HL-60/S4 treated with phorbol 12-myristate 13-acetate at 8.2 ng/mL for 4 days and 3 days (cell line): ENCODE results near the gene APLP2.

Source experiments
- in situ Hi-C: fragments of 300-500 bp; cut with MboI; formaldehyde crosslinking; loops from 2 replicates; pipeline ENCODE4 v1.15.0; 2022; ENCODE audit warnings: low sequenced_read_pairs

APLP2 gene

DNA sequence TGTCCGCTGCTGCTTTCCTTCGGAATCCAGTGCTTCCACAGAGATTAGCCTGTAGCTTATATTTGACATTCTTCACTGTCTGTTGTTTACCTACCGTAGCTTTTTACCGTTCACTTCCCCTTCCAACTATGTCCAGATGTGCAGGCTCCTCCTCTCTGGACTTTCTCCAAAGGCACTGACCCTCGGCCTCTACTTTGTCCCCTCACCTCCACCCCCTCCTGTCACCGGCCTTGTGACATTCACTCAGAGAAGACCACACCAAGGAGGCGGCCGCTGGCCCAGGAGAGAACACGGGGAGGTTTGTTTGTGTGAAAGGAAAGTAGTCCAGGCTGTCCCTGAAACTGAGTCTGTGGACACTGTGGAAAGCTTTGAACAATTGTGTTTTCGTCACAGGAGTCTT, 74.4 kb downstream of the APLP2 start:
- in situ Hi-C loops = no loop called here

DNA sequence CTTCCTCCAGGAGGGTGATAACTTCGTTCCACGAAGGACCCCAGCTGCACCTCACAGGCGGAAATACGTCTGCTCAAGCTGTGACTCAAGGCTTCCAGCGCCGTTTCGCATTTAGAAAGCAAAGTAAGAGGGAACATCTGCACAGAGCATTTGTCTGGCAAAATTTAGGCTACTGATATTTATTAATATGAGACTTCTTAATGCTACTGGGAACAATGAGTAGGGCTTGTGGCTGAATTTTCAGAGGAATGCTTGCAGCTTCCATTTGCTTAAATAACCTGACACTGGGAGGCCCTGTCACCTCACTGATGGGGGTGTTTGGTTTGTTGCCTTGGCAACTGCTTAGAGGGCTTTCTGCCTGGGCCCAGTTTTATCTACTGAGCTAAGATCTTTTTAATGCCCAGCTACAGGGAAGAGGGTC, 75.2 kb downstream of the APLP2 start:
- in situ Hi-C loops = no loop called here

DNA sequence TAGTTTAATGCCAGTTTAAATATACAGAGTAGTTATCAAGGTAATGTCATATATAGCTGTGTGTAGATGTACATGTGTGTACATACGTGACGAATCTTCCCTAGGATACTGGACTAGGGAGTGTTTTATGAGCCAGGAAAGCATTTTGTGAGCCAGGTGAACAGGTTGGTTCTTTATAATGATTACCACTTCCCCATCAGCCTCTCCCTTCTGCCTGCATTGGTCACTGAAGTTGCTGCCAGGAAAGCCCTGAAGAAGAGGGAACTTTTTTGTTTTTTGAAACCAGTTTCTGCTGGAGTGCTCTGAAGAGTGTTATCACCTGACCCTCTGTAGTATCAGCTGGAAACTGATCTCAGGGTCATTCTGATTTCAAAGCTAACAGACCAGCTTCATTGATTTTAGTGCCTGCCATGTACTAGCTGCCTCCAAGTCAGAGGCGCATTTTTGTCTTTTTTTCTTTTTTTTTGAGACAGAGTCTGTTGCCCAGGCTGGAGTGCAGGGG, 75.7 kb downstream of the APLP2 start:
- in situ Hi-C loops = no loop called here

DNA sequence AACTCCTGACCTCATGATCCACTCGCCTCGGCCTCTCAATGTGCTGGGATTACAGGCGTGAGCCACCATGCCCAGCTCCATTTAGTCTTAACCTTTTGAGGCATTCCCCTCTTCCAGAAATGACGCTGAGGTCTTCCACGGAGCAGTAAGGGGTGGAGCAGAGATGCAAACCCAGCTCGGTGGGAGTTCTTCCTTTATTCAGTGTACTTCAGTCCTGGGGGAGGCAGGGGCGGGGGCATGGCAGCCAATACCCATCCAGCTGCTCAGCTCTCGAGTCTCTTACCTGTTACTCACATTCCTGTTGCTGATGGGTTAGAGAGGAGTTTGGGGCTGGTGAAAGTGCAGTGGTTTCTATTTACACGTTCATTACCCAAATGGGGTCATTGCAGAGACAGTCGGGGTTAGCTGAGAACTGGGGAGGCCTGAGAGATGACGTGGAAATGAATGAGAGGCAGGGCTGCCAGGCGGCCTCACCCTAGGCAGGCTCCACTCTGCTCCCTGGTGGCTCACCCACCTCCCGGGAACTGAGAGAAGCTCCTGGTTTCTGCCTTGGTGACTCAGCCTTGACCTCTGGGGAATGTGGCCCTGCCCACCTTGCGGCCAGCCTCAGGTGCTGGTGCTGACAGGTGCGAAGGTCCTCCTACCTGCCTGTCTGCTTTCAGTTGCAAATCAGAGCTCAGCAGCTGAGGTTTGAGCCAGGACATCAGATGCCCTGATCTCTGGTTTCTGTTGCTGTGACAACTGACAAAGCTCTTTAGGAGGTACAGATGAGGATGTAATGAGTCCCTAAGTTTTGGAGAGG, 76.5 kb downstream of the APLP2 start:
- in situ Hi-C loops = no loop called here

DNA sequence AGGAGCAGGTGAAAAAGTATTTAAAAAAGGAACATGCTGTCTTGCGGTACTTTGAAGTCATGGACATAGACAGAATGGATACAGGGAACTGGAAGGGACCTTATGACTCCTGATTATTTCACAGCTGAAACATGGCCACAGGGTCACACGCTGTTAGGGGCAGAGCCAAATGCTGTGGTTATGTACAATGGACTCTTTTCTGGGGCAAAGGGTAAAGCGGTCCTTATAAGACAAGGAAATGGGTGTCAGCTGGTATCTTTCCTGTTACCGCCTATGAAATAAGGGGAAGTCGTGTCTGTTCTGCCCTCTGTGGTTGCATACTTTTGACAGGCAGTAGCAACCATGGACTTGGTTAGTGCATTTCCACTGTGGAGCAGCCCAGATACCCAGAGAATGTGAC, 77.1 kb downstream of the APLP2 start:
- in situ Hi-C loops = no loop called here

DNA sequence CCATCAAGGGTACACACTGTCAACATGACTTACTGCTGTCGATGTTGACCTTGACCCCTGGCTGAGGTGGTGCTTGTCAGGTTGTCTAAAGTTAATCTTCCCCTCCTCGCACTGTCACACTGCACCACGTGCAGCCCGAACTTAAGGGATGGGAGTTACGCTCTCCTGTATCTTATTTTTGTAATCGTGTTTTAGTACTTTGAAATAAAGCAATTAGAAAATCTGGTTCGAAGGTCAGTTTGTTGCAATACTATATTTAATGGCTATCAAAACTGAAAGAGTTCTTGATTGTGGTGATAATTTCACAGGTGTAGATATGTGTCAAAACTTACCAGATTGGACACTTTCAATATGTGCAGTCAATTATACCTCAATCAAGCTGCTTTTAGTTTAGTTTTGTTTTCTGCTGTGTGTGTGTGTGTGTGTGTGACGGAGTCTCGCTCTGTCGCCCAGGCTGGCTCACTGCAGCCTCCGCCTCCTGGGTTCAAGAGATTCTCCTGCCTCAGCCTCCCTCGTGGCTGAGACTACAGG, 79.2 kb downstream of the APLP2 start:
- in situ Hi-C loops = no loop called here

DNA sequence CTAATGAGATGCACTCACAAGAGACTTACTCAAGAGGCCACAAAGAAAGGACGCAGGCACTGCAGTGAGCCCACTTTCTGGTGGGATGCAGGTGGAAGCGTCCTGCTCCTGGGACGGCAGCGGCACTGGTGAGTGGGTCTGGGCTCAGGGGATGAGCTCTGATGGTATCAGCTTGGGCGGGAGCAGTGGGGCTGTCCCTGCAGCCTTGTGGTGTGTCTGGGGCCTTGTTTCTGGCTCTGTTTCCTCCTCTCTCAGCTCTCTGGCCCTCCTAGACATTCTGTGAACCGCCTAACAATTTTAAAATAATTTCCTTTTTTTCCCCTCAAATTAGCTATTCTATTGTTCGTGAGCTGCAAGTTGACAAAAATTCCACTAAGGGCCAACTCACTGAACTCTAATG, 81.1 kb downstream of the APLP2 start:
- in situ Hi-C loops = no loop called here

DNA sequence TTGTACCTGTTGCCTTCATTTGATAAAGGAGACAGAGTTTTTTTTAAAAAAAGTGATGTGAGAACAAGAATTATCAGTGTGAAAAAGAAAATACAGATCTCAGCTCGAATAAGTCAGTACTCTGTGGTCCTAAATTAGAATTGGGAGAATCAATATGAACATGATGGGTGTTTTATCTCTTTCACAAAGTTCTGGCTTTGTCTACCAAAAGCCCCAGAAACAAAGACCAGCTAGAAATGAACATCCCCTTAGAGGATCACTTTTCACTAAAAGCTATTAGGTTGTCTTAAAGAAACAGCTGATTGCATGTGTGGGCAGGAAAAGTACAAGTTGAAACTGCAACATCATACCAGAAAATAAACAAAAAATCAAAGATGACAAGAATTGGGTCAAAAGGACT, 81.5 kb downstream of the APLP2 start:
- in situ Hi-C loops = no loop called here

DNA sequence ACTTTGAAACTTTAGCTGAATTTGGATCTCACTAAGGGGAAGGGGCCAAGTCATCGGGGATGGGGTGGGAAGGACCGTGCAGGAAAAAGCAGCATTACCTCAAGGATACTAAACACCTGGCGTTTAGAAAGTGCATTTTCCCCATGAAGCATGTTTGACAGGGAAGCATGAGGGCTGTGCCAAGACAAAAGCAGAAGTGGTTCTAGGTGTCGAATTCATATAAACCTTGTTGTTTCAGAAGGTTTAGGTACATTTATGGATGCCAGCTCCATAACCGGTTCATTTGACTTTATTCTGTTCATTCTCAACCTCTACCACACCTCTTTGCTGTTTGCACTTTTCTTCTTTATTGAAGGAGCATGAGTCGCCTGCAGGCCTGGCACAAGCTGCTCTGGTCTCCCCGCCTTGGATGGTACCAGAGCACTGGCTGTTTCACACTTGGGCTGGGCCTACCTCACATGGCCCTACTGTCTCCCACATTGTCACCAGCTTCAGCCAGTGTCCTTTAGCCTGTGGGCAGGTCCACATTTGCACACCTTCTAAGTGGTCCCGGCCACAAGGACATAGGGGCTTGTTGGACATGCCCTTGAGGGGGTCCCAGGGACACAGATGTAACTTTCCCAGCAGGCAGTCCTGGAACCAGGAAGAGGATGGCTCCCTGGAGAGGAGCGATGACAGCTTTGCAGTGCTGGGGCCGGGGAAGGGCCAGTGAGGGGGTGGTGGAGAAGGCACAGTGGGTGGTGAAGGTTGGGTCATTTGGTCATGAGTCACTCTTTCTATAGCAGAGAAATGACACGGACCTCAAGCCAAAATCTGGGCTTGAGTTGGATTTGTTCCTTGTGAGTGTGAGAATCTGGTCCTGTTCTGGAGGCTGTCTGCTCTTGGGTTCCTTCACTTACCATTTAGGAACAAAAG, 86.7 kb downstream of the APLP2 start:
- in situ Hi-C loops = no loop called here

DNA sequence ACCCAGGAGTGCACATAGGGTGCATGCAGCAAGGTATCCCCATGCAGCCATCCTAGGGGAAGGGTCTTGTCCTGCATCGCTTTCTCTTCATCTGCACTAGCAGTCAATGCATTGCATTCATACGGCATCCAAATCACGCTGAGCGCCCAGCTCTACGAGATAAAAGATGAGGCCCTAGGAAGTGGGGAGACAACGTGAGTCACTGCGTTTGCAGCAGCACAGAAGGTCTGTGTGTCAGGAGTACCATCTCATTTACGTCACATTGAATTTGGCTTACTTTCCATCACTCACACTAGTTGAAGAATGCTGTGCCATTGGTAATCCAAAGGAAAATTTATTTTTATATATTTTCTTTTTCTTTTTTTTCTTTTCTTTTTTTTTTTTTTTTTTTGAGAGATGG, 87.4 kb downstream of the APLP2 start:
- in situ Hi-C loops = no loop called here

DNA sequence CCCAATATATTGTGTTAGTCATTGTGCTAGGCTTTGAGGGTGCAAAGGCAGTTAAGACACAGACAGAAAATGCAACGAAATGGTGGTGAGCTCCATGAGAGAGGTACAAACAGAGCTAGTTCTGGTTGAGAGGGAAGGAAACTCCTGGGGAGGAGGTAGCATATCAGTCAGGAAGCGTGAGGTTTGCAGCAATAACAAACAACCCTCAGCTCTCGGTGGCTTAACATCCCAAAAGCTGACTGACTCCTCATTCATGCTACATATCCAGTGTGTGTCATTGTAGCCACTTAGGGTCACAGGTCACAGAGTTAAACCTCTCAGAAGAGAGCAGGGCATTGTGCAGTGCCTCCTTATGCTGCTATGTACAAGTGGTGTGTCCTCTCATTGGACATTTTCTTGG, 88.1 kb downstream of the APLP2 start:
- in situ Hi-C loops = no loop called here

DNA sequence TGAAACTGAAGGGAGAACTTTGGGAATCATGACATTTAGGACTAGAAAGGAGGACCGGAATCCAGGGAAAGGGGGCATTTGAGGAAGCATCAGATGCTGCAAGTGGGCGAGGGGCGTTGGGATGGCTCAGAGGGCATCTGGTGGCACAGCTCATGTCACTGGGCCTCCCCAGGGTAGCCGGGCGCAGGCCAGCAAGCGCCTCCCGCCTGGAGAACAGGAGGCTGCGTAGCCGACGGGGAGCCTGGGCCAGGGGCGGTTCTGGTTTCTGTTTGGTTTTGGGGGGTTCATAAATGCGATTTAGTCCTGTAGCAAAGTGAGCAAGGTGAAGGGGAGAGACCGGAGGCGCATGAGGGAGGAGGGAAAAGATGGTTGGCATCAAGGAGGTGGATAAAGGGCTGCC, 89.4 kb downstream of the APLP2 start:
- in situ Hi-C loops = no loop called here

DNA sequence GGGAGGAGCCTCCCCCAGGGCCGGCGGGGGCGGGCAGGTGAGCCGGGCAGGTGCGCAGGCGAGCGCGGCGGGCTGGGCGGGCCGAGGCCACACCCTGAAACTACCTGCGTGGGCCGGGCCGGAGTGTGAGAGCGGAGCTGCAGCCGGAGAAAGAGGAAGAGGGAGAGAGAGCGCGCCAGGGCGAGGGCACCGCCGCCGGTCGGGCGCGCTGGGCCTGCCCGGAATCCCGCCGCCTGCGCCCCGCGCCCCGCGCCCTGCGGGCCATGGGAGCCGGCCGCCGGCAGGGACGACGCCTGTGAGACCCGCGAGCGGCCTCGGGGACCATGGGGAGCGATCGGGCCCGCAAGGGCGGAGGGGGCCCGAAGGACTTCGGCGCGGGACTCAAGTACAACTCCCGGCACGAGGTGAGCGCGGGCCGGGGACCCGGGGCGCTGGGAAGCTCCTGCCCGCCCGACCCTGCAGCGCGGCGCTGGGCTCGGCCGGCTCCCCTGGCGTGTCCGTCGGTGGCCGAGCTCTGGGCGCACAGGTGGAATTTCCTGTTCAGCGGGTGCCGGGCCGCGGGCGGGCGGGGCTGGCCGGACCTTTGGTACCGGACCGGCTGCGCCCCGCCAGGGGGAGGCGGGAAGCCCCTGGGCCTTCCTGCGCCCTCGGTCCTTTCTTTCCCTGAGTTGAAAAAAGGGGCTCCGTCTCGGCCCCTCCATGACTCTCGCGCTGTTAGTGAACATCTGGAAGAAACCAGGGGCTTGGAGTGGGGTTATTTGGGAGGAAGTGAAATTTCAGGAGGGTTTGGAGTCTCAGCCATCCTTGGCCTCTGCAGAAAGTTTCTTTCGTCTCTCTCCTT, 90.2 kb downstream of the APLP2 start, which contains the start of gene ST14:
ST14 (plus strand) TSS at position 126 of the 841 bp plus-strand sequence; CDS start at position 324, 198 bp downstream.
- in situ Hi-C loops = no loop called here

DNA sequence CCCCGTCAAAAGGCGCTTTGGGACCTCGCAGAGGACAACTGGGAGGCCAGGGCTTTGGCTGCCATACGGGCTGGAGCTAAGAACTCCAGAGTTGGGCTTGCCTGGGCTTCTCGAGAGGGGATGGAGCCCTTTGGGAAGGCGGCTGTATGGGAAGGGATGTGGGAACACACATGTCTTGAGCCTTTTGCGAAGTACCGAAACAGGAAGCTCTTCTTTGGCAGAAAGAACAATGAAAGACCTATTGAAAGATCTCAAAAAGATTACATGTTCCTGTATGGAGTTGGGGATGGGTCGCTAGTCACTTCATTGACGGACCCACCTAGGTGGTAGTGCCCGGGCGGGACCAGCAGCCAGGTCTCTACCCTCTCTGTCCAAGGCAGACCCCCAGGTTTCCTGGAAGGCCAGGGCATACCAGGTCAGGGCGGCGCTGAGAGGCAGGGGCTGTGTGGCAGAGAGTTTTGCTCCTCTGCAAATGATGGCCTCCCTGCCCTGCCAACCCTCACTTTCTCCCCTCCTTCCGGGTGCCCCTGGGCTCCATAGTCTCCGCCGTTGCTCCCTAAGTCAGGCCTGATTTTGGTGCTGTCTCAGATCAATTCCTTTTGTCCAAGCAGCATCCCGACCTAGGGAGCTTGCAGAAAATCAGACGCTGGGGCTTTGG, 90.9 kb downstream of the APLP2 start:
- in situ Hi-C loops = no loop called here

DNA sequence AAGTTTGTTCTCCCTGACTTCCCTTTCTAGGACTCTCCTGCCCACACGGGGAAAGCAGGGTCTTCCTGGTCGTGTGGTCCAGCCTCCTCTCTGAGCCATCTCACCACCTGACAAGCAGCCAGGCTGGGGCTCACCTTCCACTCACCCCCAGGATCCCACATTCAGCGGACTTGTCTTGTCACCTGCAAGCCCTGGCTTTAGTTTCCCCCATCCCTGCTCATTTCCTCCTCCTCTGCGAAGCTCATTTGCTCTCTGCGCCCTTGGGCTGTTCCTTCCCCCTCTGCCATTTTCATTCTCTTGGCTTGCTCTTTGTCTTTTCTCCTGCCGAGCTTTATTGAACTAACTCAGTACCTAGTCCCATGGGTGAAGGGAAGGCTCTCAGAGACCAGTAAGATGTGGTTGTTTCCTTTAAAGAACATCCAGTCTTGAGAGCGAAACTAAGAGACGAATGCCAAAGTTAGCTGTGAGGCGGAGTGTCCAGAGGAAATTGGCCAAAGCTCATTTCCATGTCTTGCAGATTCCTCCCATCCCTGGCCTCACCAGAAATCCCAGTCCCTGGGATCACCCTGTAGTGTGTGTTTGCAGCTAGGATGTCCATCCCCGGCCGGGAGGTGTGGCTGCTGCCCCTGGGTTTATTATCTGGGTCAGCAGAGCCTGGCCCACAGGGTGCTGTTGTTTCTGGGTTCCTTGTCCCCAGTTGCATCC, 91.9 kb downstream of the APLP2 start:
- in situ Hi-C loops = no loop called here

DNA sequence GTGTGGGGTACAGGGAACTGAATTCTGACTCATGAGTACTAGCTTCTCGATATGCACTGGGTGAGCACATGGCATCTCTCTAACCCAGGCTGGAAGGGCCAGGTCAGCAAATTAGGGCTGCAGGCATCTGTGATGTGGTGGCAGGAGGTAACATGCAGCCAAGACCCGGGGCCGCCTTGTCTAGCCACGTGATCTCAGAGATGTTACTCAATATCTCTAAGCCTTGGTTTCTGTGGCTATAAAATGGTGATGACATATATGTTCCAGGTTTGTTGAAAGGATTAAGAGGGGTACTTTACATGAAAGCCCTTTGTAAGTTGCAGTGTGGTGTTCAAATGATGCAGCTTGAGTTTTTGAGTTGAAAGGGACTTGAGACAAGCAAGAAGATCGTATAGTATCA, 93.0 kb downstream of the APLP2 start:
- in situ Hi-C loops = no loop called here

DNA sequence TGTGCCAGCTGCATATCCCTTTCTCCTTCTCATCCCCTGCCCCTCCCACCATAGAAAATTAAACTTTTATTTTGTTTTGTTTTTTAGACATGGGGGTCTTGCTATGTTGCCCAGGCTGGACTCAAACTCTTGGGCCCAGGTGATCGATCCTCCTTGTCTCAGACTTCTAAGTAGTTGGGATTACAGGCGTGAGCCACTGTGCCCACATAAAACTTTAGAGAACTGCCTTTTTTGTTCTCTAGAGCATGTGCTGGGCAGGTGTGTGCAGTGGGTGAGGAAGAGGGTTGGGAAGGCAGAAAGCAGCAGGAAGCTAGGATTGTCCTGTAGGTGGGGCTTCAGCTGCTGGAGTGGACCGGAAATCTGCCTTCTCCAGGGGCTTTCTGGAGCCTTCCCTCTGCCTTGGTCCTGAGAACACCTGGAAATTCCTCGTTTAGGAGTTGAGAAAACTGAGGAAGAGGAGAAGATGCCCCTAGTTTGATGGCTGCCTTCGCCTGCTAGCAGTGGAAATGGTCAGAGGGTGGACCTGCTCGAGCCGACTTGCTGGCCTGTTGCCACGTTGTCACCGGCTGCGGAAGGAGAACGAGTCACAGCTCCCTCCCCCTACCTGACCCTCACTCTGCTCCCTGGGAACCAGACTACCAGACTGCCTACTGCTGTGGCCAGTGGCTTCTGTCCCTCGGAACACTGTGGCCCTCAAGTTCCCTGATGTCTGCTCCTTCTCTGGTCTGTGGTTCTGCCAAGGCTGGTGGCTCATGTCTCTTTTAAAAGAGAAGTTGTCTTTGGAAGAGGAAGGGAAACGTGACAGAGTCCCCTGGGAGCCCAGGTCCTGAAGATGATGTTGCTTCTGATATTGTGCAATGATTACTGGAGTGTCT, 93.9 kb downstream of the APLP2 start:
- in situ Hi-C loops = no loop called here

DNA sequence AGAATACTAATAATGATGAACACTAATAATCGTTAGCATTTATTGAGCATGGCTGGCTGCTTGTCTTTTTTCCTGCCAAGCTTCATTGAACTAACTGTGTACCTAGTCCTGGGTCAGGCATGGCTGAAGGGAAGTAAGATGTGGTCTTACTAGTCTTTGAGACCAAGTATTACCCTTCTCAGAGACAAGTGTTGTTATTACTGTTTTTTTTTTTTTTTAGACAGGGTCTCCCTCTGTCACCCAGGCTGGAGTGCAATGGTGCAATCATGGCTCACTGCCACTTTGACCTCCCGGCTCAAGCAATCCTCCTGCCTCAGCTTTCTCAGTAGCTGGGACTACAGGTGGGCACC, 94.5 kb downstream of the APLP2 start:
- in situ Hi-C loops = no loop called here
